ENCODE results near the gene SIGLEC1.

DNA sequence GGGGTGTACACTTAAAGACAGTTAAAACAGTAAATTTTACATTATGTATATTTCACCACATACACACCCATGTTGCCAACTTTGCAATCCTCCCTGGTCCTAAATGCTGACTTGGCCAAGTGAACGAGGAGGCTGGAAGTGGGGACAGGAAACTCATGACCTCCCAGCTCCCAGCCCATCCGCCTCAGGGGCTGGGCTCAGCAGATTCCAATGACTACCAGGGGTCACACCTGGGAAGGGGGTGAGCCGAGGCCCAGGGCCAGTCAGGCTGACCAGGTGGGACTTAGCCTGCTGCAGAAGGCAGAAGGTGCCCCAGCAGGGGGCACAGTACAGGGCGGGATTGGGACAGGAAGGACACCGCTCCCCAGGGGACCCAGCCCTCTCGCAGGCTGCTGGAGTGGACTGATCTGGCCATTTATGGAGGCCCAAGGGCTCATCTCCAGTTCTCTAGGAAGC, 2.4 kb downstream of the SIGLEC1 start:
- TF ChIP-seq, protein P1, sequence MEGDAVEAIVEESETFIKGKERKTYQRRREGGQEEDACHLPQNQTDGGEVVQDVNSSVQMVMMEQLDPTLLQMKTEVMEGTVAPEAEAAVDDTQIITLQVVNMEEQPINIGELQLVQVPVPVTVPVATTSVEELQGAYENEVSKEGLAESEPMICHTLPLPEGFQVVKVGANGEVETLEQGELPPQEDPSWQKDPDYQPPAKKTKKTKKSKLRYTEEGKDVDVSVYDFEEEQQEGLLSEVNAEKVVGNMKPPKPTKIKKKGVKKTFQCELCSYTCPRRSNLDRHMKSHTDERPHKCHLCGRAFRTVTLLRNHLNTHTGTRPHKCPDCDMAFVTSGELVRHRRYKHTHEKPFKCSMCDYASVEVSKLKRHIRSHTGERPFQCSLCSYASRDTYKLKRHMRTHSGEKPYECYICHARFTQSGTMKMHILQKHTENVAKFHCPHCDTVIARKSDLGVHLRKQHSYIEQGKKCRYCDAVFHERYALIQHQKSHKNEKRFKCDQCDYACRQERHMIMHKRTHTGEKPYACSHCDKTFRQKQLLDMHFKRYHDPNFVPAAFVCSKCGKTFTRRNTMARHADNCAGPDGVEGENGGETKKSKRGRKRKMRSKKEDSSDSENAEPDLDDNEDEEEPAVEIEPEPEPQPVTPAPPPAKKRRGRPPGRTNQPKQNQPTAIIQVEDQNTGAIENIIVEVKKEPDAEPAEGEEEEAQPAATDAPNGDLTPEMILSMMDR (conservative IDR thresholded peaks at IDR 0.05 in 1 of 2, IDR thresholded peaks at IDR 0.05 in 1 of 2; ENCODE audit: low read depth in 1 of 2, low read length in 2 of 2), result no peak
- TF ChIP-seq EZH2 (IDR thresholded peaks at IDR 0.05; ENCODE audit: low read length, missing control alignments), result no peak

All from fibroblast of lung (primary cell).